Glutamatergic neuron (in vitro differentiated cells): ENCODE results near the gene GATAD2A. TPM values are rescaled to one million over a fixed set of nuclear protein-coding genes. Genes with fewer than 3 reads are reported as not detected.

ENCODE experiments used
- DNase-seq: peaks from one replicate; pipeline ENCODE4 v3.0.0; 2022
- H3K27ac Mint-ChIP-seq: one replicate; pipeline ENCODE4 v1.8.0; 2020; ENCODE audit warnings: mild to moderate bottlenecking, mixed read lengths, inconsistent platforms; ENCODE audit not compliant: unreplicated experiment
- H3K27me3 Mint-ChIP-seq: one replicate; pipeline ENCODE4 v1.8.0; 2020; ENCODE audit warnings: mild to moderate bottlenecking, moderate library complexity, mixed read lengths, inconsistent platforms; ENCODE audit not compliant: unreplicated experiment
- H3K36me3 Mint-ChIP-seq: one replicate; pipeline ENCODE4 v1.8.0; 2020; ENCODE audit warnings: mild to moderate bottlenecking, mixed read lengths, inconsistent platforms; ENCODE audit not compliant: unreplicated experiment
- H3K4me1 Mint-ChIP-seq: one replicate; pipeline ENCODE4 v1.8.0; 2020; ENCODE audit warnings: mild to moderate bottlenecking, low read depth, mixed read lengths, inconsistent platforms; ENCODE audit not compliant: unreplicated experiment
- H3K4me3 Mint-ChIP-seq: one replicate; pipeline ENCODE4 v1.8.0; 2020; ENCODE audit warnings: mild to moderate bottlenecking, mixed read lengths, inconsistent platforms; ENCODE audit not compliant: unreplicated experiment
- H3K9me3 Mint-ChIP-seq: one replicate; pipeline ENCODE4 v1.8.0; 2020; ENCODE audit warnings: mild to moderate bottlenecking, moderate library complexity, mixed read lengths, inconsistent platforms; ENCODE audit not compliant: unreplicated experiment
- total RNA-seq: library from RNA; stranded (reverse); fragmentation: NEBNext Ultra II Directional; extraction: Animal tissue kit (Norgen Biotek cat#: 25700); gene quantifications from one replicate; pipeline ENCODE4 v1.2.1, GENCODE V29; 2021; ENCODE audit not compliant: unreplicated experiment
- TF ChIP-seq, protein P1 (sequence below): fragments of 200-600 bp; sonication (generic); IDR thresholded peaks from one replicate; pipeline ENCODE4 v1.5.0; 2021; ENCODE audit not compliant: partially characterized antibody, unreplicated experiment

GATAD2A gene
- total RNA-seq, 1 donor from 2014 or later = 203 TPM

DNA sequence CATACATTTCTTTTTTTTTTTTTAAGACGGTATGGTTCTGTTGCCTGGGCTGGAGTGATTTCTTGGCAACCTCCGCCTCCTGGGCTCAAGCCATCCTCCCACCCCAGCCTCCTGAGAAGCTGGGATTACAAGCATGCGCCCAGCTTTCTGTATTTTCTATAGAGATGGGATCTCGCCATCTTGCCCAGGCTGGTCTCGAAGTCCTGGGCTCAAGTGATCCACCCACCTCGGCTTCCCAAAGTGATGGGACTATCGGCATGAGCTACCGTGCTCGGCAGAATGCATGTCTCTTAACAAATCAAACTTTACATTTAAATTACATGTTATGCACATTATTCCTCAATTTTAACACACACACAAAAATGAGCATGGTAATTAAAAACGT is 111.8 kb downstream of the GATAD2A start:
- Mint-ChIP-seq H3K36me3 (no peaks in the 10 kb centered on the region), H3K27me3 (peaks cover 6% of the 10 kb centered on the region), H3K9me3 (peaks cover 5% of the 10 kb centered on the region), H3K4me3 (peak overlapping the region; percentile 91), H3K27ac (no peak overlapping the region), H3K4me1 (no peaks in the 10 kb centered on the region)
- DNase-seq = no peak
- TF ChIP-seq, protein P1, sequence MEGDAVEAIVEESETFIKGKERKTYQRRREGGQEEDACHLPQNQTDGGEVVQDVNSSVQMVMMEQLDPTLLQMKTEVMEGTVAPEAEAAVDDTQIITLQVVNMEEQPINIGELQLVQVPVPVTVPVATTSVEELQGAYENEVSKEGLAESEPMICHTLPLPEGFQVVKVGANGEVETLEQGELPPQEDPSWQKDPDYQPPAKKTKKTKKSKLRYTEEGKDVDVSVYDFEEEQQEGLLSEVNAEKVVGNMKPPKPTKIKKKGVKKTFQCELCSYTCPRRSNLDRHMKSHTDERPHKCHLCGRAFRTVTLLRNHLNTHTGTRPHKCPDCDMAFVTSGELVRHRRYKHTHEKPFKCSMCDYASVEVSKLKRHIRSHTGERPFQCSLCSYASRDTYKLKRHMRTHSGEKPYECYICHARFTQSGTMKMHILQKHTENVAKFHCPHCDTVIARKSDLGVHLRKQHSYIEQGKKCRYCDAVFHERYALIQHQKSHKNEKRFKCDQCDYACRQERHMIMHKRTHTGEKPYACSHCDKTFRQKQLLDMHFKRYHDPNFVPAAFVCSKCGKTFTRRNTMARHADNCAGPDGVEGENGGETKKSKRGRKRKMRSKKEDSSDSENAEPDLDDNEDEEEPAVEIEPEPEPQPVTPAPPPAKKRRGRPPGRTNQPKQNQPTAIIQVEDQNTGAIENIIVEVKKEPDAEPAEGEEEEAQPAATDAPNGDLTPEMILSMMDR = no peak

DNA sequence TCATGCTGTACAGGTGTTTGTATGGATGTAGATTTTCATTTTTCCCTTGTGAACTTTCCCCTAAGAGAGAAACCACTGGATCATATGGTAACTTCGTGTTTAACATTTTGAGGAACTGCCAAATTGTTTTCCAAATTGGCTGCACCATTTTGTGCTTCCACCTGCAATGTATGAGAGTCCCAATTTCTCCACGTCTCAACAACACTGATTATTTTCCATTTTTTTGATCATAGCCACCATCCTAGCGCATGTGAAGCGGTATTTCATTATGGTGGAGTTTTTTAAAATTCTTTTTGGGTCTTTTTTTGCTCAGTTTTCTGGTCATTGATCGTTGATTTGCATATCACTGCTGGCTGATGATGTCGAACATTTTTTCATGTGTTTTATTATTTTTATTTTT is 115.5 kb downstream of the GATAD2A start:
- peak overlapping the region; percentile 29 for H3K27ac Mint-ChIP-seq
- peak overlapping the region; percentile 30 for H3K4me3 Mint-ChIP-seq
- peaks cover 6% of the 10 kb centered on the region for H3K27me3 Mint-ChIP-seq
- no peaks in the 10 kb centered on the region for H3K36me3 Mint-ChIP-seq
- TF ChIP-seq, protein P1 = no peak
- peaks cover 1% of the 10 kb centered on the region for H3K9me3 Mint-ChIP-seq
- no peak for DNase-seq
- H3K4me1 Mint-ChIP-seq = peaks cover 8% of the 10 kb centered on the region

DNA sequence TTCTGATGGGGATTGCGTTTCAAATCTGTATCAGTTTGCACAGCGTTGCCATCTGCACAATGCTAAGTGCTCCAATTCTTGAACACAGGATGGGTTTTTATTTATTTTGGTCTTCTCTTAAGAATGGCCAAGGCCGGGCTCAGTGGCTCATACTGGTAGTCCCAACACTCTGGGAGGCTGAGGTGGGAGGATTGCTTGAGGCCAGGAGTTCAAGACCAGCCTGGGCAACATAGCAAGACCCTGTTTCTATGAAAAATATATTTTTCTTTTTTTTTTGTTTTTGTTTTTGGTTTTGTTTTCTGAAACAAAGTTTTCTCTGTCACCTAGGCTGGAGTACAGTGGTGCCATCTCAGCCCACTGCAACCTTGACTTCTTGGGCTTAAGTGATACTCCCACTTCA is 117.7 kb downstream of the GATAD2A start:
- Mint-ChIP-seq H3K27me3 (peaks cover 7% of the 10 kb centered on the region), H3K27ac (peak overlapping the region; percentile 28), H3K4me3 (no peak overlapping the region), H3K4me1 (peaks cover 10% of the 10 kb centered on the region), H3K9me3 (peaks cover 3% of the 10 kb centered on the region), H3K36me3 (no peaks in the 10 kb centered on the region)
- DNase-seq = no peak
- TF ChIP-seq, protein P1 = no peak

DNA sequence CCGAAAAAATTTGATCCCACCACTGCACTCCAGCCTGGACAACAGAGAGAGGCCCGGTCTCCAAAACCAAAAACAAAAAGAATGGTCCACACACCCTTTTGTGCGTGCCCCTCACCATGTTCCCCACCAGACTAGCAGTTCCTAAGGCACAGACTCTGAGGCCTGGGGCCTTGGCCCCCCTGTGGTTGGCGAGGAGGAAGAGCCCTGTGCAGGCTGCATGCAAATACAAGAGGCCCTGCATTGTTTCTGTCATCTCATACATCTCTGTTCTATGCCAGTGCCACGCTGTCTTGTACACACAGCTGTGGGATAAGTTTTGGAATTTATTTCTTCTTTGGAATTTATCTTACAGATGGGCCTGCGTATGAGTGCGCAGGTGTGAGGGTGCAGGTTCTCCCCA is 118.6 kb downstream of the GATAD2A start:
- H3K36me3 Mint-ChIP-seq = no peaks in the 10 kb centered on the region
- H3K9me3 Mint-ChIP-seq = peaks cover 3% of the 10 kb centered on the region
- peaks cover 10% of the 10 kb centered on the region for H3K4me1 Mint-ChIP-seq
- no peak overlapping the region for H3K4me3 Mint-ChIP-seq
- H3K27me3 Mint-ChIP-seq = peaks cover 9% of the 10 kb centered on the region
- H3K27ac Mint-ChIP-seq = peak overlapping the region; percentile 52
- TF ChIP-seq, protein P1 = no peak
- no peak for DNase-seq

DNA sequence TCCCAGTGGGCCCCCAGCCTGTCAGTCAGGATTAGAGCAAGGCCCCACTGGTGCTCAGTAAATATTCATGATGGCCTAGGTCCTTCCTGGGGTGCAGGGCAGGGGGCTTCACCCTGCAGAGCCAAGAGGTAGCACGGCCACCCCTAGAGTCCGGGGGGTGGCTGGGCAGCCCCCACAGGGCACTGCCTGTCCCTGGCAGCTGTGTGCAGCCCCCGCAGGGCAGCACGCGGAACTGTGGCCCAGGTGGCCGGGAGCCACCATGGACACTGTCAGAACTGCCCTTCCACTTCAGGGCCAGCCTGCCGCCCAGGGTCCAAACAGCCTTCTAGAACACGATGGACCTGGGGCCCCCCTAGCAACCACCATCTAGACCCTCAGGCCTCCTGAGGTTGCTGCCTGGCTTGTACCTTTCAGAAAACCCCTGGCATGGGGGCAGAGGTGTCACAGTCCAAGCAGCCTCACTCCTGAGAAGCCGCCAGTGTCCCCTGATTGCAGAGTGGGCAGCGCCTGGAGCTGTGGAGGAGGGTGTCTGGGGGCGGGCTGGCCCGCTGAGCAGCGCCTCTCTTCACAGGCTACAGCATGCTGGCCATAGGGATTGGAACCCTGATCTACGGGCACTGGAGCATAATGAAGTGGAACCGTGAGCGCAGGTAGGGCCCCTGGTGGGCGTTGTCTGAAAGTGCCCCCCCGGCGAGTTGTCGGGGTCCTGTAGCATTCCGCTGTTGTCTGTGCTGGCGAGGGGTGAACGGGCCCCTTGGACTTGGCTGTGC is 120.3 kb downstream of the GATAD2A start:
- Mint-ChIP-seq H3K4me3 (no peak overlapping the region), H3K36me3 (no peaks in the 10 kb centered on the region), H3K27me3 (peaks cover 4% of the 10 kb centered on the region), H3K4me1 (peaks cover 13% of the 10 kb centered on the region), H3K27ac (no peak overlapping the region), H3K9me3 (peaks cover 3% of the 10 kb centered on the region)
- TF ChIP-seq, protein P1 = no peak
- DNase-seq = no peak
